Stimulated activated CD8-positive, alpha-beta memory T cell treated with anti-CD3 and anti-CD28 coated beads, Interleukin-7, amount 100 ng/mL, for 24 hours (primary cell): ENCODE data around the gene TBCK.
"Not testable (repeated sequence)": the region's sequence is repeated elsewhere in the genome, so short reads cannot be mapped to it uniquely, and the experiment has no call there.

ENCODE experiments used
- DNase-seq: peaks from one replicate; pipeline ENCODE4 v3.0.0-alpha.2; 2020; ENCODE audit warnings: low read depth

Gene TBCK

DNA sequence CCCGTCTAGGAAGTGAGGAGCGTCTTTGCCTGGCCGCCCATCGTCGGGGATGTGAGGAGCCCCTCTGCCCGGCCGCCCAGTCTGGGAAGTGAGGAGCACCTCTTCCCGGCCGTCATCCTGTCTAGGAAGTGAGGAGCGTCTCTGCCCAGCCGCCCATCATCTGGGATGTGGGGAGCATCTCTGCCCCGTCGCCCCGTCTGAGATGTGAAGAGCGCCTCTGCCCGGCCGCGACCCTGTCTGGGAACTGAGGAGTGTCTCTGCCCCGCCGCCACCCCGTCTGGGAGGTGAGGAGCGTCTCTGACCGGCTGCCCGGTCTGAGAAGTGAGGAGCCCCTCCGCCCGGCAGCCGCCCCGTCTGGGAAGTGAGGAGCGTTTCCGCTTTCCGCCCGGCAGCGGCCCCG, 5.2 kb upstream of the TBCK start:
- not testable (repeated sequence) for DNase-seq

GRCh38 chr4:106320235-106320634, 4.2 kb upstream of the TBCK start:
- DNase-seq, result no peak

GRCh38 chr4:106318511-106318910, 2.5 kb upstream of the TBCK start:
- DNase-seq, result no peak

GRCh38 chr4:106317815-106318214, 1.8 kb upstream of the TBCK start:
- no peak for DNase-seq

- DNase-seq, result no peak
These were observed 882 bp upstream of the TBCK start for GRCh38 chr4:106316773-106317409.

- DNase-seq, result peak; percentile 1
These were observed 487 bp downstream of the TBCK start for GRCh38 chr4:106315476-106315967.

DNA sequence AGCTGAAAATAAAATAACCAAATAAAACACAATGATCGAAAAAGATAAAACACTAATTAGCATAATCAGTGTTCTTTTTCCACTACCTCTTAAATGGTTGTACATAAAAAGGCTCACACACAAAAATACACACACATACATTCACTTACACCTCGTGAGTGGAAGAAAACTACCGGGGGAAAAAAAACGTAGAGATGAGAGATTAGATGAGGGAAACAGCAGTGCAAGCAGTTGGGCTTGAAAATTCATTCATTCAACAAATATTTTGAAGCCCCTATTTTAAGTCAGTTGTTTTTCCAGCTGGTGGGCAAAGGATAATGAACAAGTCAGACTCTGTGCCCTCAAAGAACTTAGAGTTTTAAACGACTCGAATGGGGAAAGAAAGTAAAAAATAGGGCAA, 1.0 kb downstream of the TBCK start:
- no peak for DNase-seq

- no peak for DNase-seq
These were observed 2.9 kb downstream of the TBCK start for GRCh38 chr4:106312997-106313522.

DNA sequence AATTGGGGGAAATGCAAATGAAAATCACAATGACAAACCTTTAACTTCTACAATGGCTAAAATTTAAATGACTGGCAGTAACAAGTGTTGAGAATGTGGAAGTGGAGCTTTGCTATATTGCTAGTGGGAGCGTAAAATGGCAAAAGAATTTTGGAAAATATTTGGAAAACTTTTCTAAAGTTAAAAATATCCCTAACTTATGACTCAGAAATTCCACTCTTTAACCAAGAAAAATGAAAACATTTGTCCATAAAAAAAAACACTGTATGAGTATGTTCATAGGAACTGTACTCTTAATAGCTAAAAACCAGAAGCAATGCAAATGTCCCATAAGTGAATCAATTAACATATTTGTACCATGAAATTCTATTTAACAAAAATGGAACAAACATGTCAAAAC, 3.6 kb downstream of the TBCK start:
- DNase-seq, result no peak

GRCh38 chr4:106306561-106306960, 9.4 kb downstream of the TBCK start:
- no peak for DNase-seq

DNA sequence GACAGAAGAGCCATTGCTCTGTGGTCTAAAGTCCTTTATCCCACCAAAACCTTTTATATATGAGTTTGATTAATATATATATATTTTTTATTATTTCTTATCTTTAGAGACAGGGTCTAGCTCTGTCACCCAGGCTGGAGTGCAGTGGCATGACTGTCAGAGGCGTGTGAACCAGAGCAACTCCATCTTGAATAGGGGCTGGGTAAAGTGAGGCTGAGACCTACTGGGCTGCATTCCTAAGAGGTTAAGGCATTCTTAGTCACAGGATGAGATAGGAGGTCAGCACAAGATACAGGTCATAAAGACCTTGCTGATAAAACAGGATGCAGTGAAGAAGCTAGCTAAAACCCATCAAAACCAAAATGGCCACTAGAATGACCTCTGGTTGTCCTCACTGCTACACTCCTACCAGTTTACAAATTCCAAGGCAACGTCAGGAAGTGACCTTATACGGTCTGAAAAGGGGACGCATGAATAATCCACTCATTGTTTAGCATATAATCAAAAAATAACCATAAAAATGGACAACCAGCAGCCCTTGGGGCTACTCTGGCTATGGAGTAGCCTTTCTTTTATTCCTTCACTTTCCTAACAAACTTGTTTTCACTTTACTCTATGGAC, 10.5 kb downstream of the TBCK start:
- DNase-seq, result no peak

GRCh38 chr4:106304632-106305031, 11.4 kb downstream of the TBCK start:
- no peak for DNase-seq

DNA sequence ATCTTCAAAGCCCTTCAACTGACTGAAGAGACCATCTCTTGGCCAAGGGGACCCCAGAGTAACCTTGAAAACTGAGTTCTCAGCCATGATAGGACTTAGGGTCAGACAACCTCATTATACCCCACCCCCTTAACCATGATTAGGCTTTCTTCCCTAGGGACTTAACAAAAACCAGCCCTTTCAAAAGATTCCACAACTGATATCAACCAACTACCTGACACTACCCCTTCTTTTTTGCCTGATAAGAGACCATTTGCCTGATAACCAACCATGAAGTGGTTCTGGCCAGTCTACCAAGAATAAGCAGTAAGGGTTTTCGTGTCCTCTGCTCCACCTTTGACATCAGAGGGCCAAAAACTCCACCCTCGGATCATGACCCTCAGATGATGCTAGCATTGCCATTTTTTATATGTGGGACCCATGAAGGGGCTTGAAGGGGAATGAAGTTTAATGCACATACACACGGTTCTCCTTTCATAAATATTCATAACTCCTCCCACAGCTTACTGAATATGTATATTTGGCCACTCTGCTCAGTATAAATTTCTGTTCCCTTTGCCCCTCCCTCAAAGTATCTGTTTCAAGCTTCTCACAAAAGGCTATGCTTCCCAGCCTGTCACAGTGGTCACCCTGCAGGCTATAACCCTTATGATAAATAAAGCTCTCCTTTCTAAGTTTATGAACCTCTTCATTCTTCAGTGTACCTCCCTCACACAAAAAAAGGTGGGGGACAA, 12.3 kb downstream of the TBCK start:
- DNase-seq, result no peak

DNA sequence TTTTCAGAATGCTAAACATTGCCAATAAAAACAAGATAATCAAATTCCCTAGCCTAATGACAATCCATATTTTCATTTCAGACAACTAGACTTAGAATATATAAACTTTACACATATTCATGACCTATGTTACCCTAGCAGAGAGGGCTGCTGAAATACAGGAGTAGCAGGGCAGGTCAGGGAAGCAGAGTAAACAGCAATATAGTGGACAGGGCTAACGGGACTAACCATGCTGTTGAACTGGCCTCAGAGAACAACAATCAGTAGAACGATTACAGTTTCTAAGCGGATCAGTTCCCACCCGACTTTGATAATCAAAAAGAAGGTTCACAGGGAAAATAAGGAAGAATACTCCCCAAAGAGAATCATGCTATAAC, 14.0 kb downstream of the TBCK start:
- no peak for DNase-seq

DNA sequence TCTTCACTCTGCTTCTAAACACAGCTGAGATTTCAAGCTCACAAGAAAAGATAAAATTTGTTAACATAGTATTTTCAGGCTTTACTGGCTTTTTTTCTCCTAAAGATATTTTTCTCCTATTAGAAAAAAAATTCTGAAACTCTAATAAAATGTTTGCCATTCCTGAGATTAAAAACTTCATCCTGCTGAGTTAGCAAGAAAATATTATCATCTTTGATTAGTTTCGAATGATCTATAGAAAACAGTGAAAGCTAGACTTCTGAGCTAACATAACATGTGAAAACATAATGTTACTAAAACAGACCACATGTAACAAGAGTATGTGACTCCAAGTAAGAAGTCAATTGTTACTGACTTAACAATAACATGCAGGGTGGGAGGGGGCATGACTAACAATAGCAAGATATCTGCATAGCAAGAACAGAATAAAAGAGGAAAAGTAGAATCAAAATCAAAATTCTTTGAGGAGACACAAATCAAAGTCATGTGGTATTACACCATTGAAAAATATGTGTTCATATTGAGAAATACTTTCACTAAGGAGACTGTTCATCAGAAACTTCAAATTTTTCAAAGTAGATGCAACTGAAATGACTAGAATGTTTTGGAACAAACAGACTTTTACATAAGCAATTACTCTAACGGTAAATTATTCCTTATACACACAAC, 14.5 kb downstream of the TBCK start:
- DNase-seq, result no peak

DNA sequence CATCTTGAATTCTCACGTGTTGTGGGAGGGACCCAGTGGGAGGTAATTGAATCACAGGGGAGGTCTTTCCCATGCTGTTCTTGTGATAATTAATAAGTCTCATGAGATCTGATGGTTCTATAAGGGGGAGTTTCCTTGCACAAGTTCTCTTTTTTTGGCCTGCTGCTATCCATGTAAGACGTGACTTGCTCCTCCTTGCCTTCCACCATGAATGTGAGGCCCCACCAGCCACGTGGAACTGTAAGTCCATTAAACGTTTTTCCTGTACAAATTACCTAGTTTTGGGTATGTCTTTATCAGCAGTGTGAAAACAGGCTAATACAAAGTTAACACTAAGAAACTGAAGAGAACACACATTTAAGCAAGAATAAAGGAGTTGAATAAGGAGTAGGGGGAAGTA, 16.0 kb downstream of the TBCK start:
- no peak for DNase-seq

- no peak for DNase-seq
These were observed 18.6 kb downstream of the TBCK start for GRCh38 chr4:106297245-106298035.

- DNase-seq, result no peak
These were observed 21.9 kb downstream of the TBCK start for GRCh38 chr4:106294062-106294461.

DNA sequence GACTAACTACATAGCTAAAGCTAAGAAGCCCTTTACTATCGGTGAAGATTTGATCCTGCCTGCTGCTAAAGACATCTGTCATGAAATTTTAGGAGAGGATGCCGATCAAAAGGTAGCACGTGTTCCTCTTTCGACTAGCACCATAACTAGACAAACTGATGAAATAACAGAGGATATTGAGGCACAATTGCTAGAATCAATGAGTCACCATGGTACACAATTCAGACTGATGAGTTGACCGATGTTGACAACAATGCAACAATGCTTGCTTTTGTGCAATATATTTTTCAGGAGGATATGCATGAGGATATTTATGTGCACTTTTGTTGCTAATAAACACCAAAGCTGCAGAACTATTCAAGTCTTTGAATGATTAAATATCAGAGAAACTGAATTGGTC, 24.3 kb downstream of the TBCK start:
- no peak for DNase-seq

DNA sequence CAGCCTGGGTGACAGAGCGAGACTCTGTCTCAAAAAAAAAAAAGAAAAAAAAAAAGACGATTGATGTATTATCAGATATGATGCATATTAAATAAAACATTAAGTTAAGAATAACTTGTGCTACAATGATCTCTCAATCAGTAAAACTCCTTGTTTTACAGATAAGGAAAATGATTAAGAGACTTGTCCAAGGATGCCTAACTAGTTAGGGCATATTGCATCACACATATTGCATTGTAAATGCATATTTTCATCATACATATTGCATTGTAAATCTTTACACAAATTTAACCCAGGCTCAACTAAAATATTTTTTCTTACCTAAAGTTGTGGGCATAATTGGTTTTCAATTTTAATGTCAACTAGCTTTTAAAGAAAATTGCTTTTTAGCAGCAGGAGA, 26.3 kb downstream of the TBCK start:
- no peak for DNase-seq

GRCh38 chr4:106287353-106287969, 28.5 kb downstream of the TBCK start:
- no peak for DNase-seq
